GM19035 (cell line): ENCODE data around the gene SPATA13.
A peak's percentile ranks its signal among the peaks of the same experiment; 100 is the strongest.

Experiments
- ATAC-seq: cut with Tn5 transposase; IDR thresholded peaks from one replicate; pipeline ENCODE4 v1.9.1; 2021; ENCODE audit not compliant: unreplicated experiment

Gene SPATA13

DNA sequence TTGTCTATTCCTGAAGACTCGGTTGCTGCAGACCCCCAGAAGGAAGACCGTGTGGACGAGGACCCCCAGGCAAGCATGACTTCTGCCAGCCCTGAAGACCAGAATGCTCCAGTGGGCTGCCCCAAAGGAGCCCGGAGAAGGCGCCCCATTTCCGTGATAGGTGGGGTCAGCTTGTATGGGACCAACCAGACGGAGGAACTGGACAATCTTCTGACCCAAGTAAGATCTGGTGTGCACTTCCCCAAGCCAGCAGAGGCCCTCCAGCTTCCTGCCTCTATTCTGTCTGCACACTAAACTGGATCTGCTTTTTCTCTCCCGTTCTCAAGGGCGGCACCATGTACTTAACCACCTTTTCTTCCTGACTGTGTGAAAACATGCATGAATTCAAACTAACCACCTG, 89.1 kb downstream of the SPATA13 start:
- ATAC-seq: no peak

DNA sequence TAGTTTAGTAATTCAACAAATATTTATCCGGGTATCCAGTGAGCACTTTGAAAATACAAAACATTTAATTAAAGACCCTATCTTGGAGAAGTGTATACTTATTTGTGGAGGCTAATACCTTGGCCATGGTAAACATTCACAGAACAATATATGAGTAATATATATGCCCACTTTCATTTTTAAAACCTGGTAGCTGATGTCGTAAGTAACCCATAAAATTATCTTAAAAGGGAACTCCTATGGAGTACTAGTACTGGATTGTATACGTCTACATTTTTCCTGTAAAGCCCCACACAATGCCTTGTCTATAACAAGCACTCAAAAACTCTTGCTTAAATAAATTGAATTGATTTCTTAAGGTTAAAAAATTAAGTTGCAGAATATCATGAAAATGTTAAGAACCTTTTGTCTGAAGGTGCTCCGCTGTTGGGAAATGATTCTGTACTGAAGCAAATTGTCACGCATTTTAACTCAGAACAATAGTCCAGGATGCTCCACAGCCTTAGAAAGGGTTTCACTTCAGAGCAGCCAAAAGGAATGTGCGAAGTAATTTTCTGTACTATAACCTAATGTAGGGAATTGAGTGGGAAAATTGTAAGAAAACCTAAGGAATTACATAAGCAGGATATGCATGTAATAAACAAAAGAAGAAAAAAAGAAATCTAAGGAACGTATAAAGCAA, 90.0 kb downstream of the SPATA13 start:
- ATAC-seq: no peak

DNA sequence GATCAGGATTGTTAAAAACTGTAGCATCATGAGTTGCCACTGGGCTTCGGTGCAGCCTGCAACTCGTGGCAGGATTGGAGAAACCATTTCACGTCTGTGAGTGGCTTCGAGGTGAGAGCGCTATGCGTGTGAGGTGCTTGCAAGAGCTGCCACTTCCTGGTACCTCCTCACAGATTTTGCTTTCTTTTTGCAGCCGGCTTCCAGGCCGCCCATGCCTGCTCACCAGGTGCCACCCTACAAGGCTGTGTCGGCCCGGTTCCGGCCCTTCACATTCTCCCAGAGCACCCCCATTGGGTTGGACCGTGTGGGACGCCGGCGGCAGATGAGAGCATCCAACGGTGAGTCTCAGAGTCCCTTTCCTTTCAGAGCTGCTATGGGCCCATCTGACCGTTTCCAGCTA, 91.0 kb downstream of the SPATA13 start:
- no peak for ATAC-seq

DNA sequence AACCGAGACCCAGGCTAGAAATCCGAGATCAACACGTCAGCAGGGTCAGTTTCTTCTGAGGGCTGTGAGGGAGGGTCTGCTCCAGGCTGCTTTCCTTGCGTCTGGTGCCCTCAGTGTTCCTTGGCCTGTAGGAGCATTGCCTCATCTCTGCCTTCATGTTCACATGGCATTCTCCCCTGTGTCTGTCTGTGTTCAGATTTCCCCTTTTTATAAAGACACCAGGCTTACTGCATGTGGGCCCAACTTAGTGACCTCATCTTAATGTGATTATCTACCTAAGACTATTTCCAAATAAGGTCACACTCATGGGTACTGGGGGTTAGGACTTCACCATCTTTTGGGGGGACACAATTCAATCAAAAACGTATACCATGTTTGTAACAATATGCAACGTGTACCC, 91.6 kb downstream of the SPATA13 start:
- ATAC-seq: no peak

DNA sequence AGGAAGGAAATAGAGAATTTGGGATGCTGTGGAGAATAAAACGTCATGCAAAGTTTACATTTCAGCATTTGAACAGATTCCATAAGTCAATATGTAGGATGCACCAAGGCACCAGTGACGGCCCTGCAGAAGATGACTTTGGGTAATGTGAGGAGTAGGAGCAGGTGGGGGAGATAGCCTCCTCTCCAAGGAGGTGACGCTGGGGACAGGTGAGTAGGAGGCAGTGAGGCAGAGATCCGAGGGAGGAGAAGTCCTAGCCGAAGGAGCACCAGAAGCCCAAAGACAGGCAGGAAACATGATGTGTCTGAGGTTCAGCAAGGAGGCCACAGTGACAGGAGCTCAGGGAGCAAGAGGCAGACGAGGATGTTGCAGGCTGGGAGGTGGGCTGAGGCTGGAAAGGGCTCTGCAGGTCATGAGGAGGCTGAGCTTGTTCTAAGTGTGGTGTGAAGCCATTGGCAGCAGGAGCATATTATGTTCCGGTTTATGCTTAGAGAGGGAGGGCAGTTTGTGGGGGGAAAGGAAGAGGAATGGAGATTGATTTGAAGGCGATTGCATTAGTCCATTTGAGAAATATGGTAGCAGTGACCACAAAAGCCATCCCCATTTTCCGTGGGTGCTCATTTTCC, 93.1 kb downstream of the SPATA13 start:
- no peak for ATAC-seq

DNA sequence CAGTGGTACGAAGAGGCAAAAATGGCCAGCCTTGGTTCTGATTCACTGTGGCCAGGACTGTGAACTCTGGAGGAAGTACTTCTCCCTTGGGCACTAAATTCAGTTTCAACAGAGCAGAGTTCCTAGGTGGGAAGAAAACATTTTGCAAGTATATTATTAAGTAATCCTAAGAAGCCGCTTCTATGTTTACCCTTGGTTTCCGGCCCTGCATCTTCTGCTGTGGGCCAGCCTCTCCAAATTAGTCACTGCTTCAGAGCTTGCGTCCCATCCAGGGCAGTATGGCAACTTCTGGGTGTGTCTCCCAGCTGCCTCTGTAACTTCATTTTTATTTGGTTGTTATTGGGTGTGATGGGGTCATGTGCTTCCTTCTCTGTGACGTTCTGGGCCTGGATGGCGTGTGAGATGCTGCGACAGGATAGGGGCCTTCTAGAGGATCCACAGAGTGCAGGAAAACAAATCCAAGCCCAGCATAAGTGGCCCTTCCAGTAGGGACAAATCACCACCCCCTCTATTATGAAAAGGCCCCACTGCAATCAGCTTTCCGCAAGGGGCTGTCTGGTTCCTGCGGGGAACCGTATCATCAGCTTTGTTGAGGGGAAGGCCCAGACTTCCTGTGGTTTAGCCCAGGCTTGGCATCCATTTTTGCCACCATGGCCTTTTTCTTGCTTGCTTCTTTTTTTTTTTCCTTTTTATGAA, 93.8 kb downstream of the SPATA13 start:
- ATAC-seq: no peak

DNA sequence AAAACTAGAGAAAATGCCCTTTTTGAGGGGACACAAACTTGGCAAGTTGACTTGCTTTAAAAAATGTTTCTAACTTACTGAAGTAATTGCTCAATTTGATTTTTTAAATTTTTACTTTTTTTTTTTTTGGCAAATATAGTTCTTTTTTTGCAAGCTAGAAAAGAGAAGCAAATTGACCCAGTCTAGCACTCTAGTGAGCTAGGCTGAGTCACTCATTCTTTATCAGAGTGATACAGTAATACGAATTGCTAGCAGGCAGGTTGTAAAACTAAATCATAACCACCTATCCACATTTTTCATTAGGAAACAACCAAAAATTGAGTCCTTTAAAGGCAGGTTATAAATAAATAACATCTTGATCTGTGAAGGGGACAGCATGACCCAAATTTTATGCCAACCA, 97.0 kb downstream of the SPATA13 start:
- no peak for ATAC-seq

DNA sequence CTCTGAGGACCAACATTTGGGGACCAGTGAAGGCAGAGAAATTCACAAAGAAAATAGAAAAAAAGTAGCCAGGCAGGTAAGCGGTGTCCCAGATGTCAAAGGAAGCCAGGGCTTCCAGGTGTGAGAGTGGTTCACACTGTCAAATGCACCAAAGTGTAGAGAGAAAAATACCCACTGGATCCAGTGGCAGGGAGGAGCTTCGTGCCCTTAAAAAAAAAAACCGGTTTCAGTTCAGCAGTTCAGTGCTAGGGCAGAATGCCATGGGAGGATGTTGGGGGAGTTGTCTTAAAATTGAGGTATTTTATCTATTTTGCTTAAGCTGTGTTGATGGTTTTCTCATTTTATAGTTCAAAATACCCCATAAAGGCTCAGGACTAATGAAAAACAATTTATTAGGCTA, 101.0 kb downstream of the SPATA13 start:
- no peak for ATAC-seq

DNA sequence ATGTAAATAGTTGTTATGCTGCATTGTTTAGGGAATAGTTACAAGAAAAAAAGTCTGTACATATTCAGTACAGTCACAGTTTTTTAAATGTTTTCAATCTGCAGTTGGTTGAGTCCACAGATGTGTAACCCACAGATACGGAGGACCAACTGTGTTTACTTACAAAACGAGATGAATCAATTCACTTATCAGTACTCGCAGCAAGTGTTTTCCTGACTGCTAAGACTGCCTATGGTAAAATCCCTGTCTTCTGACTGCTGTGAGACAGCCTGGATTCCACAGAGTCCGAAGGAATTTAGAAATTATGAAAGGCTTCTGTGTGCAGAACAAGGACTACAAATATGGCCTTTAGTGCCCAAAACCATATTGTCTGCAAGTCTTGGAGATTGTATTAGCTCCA, 103.1 kb downstream of the SPATA13 start:
- ATAC-seq: no peak

DNA sequence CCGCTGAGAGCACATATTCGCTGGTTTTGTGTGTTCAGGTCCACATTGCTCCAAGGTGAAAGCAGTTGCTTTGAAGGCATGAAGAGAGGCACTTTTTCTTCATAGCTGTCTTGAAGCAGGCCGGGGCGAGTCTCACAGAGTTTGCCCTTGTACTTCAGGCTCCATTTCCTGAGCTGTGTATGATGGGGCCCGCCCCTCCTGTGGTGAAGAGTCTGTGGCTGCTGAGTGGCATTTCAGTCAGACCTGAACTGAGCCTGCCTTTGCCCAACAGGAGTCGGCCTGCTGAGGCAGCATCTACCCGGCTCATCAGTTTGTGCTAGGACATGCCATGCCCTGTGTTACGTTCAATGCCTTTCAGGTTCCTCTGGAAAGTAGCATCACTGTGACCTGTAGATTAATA, 104.5 kb downstream of the SPATA13 start:
- no peak for ATAC-seq

DNA sequence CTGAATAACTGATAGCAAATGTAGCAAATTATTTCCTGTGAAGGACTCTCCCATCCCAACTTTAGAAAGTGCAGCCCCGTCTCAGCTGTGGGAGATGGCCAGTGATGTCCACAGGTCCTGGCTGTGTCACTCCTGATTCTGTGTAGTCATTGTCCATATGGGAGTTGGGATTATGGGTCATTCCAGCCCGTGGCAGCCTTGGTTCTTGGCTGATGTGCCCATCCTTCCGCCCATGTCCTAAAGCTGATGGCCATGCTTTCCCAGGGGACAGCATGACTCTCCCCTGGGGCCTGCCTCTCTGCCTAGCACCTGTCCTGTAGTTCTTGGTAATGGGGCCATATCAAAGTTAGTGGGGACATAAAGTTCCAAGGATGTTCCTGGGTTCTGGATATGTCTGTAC, 104.9 kb downstream of the SPATA13 start:
- ATAC-seq: no peak

DNA sequence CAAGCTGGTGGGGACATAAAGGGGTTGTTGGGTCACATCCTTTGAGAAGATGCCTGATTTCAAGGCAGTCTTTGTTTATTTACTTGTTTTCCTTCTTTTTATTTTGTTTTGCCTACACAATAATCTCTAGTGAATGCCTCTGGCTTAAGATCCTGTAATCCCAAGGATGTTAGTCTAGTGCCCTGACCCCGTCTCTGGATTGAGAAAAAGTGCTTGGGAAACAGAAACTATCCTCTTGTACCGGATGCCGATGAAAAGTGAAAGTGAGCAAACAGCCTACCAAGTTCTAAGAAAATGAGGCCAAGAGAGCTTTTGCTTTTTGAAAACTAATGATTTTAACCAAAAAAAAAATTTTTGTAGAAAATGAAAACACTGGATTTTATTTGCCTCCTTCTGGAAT, 106.8 kb downstream of the SPATA13 start:
- no peak for ATAC-seq

DNA sequence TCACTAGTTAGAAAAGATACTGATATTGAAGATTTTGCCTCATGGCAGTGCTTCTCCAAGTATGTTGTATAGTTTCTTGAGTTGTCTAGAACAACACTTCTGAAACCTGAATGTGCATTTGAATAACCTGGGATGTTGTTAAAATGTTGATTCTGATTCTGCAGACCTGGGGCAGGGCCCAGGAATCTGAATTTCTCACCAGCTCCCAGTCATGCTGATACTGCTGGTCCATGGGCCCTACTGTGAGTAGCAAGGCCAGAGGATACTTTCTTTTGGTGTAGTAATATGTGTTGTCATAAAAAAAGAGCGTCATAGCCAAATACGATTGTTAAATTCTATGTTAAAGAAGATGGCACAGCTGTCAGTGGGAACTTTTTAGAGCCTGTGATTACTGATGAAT, 107.3 kb downstream of the SPATA13 start:
- ATAC-seq: no peak

DNA sequence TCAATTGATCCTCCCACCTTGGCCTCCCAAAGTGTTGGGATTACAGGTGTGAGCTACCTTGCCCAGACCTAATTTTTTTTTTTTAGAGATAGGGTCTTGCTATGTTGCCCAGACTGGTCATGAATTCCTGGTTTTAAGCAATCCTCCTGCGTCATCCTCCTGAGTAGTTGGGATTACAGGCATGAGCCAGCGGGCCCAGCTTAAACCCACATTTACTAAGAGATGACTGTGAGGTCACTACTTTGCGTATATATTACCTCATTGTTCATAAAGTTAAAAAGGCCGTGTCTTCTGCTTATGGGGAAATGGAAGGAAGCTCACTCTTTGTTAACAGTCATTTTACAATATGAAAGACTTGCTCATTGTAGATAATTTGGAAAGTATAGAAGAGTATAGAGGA, 109.3 kb downstream of the SPATA13 start:
- ATAC-seq: no peak

DNA sequence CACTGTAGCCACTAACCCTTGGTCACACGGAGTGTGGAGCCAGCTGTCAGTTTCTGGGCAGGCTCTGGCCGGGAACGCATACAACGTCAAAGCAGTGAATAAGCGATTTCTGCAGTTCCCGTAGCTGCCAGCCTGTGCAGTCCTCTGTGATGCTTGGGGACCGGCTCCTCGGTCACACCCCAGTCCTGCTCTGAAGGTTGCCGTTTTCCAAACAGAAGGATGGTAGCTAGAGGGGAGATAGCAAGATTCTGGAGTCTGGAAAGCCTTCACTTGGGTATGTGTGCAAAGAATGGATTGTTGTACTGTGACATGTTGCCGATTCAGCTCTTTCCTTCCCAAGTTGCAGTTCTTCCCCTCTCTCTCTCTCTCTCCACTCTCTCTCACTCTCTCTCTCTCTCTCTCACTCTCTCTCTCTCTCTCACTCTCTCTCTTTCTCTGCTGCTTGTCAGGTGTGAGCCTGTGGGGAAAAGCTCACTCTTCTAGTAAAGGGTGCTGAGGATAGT, 110.2 kb downstream of the SPATA13 start:
- ATAC-seq: peak; percentile 47

DNA sequence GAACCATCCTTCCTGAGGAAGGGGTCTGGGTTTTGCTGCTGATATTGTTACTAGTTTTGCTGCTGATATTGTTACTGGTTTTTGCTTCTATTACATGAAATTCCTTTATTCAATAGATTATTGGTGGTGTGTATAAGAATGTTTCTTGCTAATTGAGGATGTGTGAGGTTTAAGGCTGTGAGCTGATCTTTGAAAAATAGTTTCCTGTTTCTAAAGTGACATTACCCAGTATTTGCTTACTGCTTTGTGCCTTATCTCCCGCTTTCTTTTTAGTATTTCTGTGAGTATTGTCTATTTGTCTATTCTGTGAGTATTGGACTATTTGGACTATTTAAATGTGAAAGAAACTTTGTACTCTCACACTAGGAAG, 110.7 kb downstream of the SPATA13 start:
- ATAC-seq: no peak

DNA sequence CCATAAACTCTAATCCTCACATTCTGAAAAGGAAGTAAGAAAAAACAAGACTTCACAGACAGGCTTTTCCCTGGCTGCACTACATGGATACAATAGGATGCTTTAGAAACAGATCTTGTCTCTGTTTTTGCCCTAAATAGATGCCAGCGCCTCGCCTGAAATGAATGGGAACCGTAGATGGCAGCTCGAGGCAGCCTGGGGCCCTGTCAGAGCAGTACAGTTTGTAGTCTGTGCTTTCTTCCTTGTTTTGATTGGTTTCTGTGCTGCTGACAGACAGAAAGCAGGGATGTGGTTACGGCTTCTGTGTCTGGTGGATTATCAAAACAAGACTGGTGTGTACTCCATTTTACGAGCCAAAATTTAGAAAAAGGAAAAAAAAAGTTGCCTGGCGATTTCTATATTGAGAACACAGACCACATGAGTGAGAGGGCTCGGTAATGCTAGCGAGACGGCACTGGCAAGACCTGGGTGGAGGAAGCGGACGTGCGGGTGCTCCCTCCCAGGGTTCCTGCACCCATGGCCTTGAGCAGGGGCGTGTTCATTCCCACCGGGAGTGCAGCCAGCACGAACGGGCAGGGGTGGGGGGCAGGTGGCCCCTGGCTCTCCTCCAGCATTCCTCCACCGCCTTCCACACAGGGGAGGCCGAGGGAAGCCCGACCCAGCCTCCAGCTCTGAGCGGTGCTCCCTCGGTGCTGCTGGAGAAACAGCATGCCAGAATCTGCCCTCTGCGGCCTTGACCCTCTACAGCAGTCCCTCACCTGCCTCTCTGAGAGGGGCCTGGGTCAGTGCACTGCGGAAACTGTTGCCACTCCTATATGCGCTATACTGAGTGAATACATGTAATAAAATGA, 111.3 kb downstream of the SPATA13 start:
- peak; percentile 46 for ATAC-seq

DNA sequence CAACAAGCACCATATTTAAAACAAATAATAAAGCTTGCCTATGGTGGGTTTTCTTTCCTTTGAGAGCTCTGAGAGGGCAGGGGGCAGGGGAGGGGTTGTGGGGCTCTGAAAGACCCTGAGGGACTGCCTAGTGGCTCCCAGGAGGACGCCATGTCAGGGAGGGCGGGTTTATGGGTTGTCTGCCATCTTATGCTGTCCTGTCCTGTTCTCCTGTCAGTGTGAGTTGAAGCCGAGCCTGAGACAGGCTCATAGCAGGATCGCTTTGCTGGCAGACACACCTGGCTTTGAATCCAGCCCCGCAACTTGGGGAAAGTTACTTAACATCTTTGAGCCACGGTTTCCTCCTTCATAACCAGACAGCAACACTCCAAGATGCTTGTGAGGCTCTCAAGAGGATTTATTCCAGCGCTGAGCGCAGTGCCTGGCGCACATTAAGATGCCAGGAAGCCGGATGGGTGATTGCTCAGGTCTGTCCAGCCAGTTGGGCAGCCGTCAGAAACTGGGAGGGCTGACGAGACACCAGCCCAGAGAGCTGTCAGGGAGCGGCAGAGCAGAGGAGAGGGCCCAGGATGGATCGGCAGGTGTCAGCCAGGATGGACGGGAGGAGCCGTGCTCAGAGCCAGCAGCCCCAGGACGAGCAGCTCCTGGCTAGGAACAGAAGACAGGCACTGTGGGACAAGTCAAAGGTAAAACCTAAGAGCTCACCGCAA, 112.1 kb downstream of the SPATA13 start:
- ATAC-seq: no peak

DNA sequence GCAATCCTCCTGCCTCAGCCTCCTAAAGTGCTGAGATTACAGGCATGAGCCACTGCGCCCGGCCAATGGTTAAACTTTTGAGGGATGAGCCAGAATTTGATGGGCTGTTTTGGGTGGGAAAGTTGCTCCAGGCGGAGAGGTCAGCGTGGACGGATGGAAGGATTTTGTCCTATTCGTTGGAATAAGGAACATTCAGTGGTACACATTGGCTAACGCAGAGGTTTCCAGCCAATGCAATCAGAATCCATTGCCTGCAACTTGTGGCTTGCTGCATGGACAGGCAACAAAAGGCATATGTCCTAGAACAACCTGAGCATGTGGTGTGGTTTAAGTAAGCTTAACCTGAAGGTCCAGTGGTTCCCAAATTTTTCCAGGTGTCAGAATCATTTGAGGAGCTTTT, 113.4 kb downstream of the SPATA13 start:
- ATAC-seq: no peak

DNA sequence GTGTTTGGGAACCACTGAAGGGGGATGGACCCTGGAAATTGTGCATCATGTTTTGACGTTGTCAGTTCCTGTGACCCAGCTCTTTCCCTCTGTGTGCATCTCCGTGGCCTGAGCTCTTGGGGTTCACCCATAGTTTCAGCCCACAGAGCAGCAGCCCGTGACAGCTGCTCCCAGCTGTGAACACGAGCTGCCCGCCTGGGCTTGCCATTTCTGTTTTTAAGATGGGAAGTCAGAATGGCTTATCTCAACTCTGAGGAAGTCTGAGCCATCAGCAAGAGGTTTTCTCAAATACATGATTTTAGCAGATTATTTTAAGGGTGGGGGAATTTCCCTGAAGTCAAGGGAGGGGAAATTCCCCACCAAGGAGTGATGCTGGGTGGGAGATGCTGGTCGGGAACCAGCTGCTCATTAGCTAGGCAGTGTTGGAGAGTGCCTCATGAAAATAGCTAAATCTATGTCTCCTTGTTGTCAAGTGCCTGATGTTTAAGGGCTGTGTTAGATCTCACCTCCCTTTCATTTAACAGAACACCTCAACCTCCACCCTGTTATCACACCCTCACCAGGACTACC, 114.0 kb downstream of the SPATA13 start:
- ATAC-seq: peak; percentile 53
